ENCODE results near the gene VKORC1L1.
"Not testable (repeated sequence)": the region's sequence is repeated elsewhere in the genome, so short reads cannot be mapped to it uniquely, and the experiment has no call there.

The VKORC1L1 gene

GRCh38 chr7:65976659-65977196, 103.9 kb downstream of the VKORC1L1 start:
- in situ Hi-C loops (cut with HindIII; ENCODE audit: low sequenced_read_pairs), result no loop called here

DNA sequence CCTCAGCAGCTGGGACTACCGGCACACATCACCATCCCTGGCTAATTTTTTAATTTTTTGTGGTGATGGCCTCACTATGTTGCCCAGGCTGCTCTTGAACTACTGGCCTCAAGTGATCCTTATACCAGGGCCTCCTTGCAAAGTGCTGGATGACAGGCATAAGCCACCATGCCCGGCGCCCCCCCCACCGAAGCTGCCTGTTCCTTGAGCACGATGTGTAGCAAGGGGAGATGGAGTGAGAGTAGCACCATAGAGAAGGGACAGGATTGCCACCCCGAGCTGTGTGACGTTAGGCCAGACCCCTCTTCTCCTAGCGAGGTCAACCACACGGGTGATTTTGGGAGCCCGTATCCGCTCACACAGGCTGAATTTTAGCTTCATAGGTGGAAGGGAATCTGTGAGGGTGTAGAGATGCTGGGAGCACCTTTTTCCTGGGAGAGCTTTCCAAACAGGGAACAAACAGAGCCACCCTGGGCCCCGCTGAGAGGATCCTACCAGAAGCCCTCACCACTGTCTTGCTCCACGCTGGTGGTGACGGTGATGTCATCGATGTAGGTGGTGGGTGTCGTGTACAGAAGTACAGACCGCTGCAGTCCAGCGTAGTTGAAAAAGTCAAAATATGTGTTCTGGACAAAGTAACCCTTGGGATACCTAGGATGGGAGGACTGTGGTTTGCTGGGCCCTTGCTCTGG, 106.2 kb downstream of the VKORC1L1 start:
- in situ Hi-C loops (cut with HindIII; ENCODE audit: low sequenced_read_pairs), result no loop called here

DNA sequence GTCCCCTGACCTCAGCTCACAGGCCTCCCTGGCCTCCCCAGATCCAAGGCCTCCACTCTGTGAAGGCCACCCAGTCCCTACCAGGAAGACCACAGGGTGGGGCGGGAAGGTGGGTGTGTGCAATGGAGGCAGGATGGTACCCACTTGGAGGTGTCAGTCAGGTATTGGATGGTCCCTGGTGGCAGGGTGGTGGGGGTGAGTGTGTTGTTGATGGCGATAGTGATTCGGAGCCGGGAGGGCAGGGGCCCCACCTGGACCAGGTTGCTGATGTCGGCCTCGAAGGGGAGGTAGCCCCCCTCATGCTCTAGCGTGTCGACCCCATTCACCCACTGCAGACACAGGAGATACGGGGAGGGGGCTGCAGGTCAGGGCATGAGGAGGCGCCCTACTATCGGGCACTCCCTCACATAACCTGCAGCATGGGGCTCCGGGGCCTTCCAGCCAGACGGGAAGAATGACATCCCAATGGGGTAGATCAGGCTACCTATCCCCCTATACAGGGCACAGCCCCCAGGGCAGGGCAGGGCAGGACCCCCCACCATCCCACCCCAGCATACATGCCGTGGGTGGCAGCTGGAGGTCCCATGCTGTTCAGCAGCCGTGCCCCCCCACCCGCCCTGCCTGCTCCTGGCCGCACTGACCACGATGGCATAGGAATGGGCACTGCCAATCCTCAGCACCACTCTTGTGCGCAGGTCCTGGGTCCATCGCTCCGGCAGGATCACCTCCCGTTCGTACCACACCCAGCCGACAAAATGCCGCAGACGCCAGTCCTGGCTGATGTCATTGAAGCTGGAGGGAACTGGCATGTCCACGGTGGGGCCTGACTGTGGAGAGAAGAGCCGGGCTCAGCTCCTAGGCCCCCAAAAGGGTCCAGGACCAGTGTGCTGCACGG, 107.0 kb downstream of the VKORC1L1 start:
- in situ Hi-C loops (cut with HindIII; ENCODE audit: low sequenced_read_pairs), result no loop called here

- in situ Hi-C loops (cut with HindIII; ENCODE audit: low sequenced_read_pairs), result no loop called here
These were observed 107.8 kb downstream of the VKORC1L1 start for GRCh38 chr7:65980478-65981250.

DNA sequence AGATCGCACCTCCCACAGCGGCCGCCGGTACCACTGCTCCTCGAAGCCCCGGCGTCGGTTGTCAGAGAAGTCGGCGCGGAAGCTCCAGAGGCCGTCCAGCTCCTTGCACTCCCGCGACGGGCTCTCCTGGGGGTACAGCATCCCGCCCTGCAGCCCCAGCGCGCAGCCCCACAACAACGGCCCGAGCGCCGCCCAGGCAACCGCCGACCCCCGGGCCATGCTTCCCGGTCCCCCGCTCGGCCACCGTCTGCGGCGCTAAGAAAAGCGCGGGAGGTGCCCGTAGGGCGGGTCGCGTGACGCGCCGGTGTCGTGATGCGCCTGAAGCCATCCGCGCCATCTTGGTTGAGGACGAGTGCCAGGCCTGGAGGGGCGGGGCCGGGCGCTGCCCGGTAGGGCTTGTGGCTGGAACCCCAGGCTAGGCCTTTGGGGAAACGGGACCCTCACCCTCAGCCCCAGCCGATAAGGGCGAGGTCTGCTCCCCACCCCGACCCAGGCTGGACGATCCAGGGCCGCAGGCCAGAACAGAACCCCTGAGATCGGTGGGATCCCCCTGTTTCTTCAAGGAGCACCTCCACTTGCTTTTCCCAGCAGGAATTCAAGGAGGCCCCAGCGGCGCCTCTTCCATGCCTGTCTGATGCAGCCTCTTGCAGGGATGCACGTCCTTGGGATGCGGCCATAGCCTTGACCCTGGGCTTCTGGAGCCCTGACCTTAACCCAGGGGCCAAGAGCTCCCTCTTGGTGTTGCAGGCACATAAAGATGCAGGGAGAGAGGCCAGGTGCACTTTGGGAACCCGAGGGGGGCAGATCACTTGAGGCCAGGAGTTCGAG, 109.3 kb downstream of the VKORC1L1 start, which contains the start of gene GUSB:
Gene GUSB, minus strand, starts transcription at position 249 of the 828 bp plus-strand sequence. Its CDS starts 30 bp downstream, at position 219.
- in situ Hi-C loops (cut with HindIII; ENCODE audit: low sequenced_read_pairs), result no loop called here

DNA sequence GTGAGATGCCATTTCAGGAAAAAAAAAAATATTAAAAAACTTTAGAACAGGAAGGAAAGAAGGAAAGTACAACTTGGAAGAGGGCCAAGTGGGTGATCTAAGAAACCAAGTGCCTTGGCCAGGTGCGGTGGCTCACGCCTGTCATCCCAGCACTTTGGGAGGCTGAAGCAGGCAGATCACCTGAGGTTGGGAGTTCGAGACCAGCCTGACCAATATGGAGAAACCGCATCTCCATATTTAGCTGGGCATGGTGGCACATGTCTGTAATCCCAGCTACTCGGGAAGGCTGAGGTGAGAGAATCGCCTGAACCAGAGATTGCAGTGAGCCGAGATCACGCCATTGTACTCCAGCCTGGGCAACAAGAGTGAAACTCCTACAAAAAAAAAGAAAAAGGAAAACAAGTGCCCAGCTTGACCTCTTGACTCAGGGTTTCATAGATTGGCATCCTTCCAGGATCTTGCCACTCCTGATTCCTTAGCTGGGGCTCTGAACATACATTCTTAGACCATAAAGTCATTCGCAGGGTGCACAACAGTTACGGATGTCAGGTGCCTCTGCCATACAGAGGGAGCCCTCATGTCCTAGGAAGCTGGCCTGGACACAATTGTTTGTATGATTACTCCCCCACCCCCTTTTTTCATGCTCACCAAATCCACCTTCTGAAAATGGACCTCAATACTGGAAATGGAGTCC, 111.2 kb downstream of the VKORC1L1 start:
- in situ Hi-C loops (cut with HindIII; ENCODE audit: low sequenced_read_pairs), result no loop called here

GRCh38 chr7:65988084-65988483, 115.2 kb downstream of the VKORC1L1 start:
- in situ Hi-C loops (cut with HindIII; ENCODE audit: low sequenced_read_pairs), result no loop called here

- in situ Hi-C loops (cut with HindIII; ENCODE audit: low sequenced_read_pairs), result not testable (repeated sequence)
These were observed 115.6 kb downstream of the VKORC1L1 start for GRCh38 chr7:65988503-65988902.

DNA sequence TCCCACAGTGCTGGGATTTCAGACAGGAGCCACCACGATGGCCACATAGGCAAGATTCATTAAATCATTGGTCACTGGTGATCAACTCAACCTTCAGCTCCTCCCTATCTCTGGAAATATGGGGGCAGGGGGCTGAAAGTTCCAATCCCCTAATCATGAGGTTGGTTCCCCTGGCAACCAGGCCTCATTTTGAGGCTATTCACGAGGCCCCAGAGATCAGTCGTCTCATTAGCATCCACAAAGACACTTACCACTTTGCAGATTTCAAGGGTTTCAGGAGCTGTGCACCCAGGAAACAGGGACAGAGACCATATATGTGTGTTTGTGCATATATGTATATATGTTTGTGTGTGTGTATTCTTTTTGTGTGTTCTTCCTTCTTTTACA, 116.8 kb downstream of the VKORC1L1 start:
- in situ Hi-C loops (cut with HindIII; ENCODE audit: low sequenced_read_pairs), result no loop called here

DNA sequence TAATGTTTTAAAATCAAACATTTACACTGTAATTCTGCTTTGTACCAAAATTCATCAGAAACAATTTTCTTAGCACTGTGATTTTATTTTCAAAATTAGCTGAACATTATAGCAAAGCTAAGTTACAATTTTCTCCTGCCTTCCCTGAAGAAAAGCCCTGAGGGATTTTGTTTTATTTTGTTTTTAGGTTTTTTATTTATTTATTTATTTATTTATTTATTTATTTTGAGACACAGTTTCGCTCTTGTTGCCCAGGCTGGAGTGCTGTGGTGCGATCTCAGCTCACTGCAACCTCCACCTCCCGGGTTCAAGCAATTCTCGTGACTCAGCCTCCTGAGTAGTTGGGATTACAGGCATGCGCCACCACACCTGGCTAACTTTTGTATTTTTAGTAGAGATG, 119.0 kb downstream of the VKORC1L1 start:
- in situ Hi-C loops (cut with HindIII; ENCODE audit: low sequenced_read_pairs), result not testable (repeated sequence)

DNA sequence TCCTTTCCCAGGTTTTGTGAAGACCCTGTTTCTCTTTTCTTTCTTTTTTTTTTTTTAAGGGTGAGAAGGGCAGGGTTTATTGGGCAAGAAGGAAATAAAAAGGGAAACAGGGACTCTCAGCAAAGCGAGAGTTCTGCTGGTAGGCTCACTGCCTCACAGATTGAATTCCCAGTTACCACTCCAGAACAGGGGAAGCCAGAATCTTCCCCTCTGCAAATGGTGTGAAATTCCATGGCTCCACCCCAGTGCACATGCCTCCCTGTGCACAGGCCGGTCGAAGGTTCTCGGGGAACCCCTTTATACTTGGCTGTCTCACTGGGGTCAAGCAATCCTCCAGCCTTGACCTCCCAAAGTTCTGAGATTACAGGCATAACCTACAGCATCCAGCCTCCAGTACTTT, 119.7 kb downstream of the VKORC1L1 start:
- in situ Hi-C loops (cut with HindIII; ENCODE audit: low sequenced_read_pairs), result no loop called here

GRCh38 chr7:65994984-65995383, 122.1 kb downstream of the VKORC1L1 start:
- in situ Hi-C loops (cut with HindIII; ENCODE audit: low sequenced_read_pairs), result not testable (repeated sequence)

DNA sequence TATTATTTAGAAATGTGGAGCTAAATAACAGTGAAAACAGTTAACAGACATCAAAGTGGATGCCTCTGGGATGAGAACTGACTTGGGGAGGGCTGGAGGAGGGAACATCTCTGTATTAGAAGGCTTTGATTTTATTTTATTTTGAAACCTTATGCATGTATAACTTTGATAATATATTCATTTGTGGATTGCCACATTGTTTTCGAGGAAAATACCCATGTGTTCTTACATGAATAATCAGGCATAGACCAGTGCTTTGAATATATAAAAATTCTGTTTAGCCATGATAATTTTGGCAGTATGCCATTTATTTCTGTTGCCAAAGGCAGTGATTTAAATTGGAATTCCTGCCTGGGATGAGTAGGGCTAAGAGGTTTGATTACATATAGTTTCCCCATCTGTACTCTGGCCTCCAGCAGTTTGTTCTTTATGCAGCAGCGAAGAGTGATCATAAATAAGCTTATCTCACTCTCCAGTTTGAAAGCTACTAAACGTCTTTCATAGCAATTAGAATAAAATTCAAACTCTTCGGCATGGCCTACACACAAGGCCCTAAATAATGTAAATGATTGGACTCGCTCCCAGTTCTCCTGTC, 128.0 kb downstream of the VKORC1L1 start:
- in situ Hi-C loops (cut with HindIII; ENCODE audit: low sequenced_read_pairs), result not testable (repeated sequence)

DNA sequence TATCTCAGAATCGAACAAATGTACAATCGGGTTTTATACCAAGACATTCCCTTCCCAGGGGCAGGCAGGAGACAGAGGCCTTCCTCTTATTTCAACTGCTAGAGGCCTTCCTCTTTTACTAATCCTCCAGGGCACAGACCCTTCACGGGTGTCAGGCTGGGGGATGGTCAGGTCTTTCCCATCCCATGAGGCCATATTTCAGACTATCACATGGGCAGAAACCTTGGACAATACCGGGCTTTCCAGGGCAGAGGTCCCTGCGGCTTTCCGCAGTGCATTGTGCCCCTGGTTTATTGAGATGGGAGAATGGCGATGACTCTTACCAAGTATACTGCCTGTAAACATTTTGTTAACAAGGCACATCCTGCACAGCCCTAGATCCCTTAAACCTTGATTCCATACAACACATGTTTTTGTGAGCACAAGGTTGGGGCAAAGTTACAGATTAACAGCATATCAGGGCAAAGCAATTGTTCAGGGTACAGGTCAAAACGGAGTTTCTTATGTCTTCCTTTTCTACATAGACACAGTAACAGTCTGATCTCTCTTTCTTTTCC, 132.3 kb downstream of the VKORC1L1 start:
- in situ Hi-C loops (cut with HindIII; ENCODE audit: low sequenced_read_pairs), result not testable (repeated sequence)

DNA sequence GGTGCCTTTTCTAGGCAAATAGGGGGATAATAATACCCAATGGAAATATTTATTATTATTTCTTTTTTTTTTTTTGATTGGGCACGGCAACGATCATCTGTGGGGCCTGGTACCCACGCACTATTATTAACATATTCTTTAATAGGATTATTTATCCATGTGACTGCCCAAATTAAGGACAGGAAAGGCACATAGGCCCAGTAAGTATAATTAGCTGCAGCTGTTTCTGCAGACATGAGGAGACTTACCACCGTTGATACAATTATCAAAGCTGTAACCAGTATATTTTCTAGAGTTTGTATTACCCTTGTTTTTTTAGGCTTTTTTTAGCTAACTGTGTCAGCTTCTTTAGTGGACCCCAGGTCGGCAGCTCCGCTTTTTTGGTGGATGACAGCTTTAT, 134.4 kb downstream of the VKORC1L1 start:
- in situ Hi-C loops (cut with HindIII; ENCODE audit: low sequenced_read_pairs), result no loop called here
